ENCODE data around the gene PLCG2. TPM values are rescaled to one million over a fixed set of nuclear protein-coding genes. Genes with fewer than 3 reads are reported as not detected.
"Not testable (repeated sequence)": the region's sequence is repeated elsewhere in the genome, so short reads cannot be mapped to it uniquely, and the experiment has no call there.

Gene PLCG2
- total RNA-seq, 1 donor from 2014 or later, result 4.7 TPM

- DNase-seq (ENCODE audit: low read depth, low spot score), result no peak
These were observed 129.6 kb downstream of the PLCG2 start for GRCh38 chr16:81908466-81909262.

GRCh38 chr16:81910366-81910885, 131.3 kb downstream of the PLCG2 start:
- no peak for DNase-seq (ENCODE audit: low read depth, low spot score)

- DNase-seq (ENCODE audit: low read depth, low spot score), result no peak
These were observed 133.3 kb downstream of the PLCG2 start for GRCh38 chr16:81912395-81912794.

DNA sequence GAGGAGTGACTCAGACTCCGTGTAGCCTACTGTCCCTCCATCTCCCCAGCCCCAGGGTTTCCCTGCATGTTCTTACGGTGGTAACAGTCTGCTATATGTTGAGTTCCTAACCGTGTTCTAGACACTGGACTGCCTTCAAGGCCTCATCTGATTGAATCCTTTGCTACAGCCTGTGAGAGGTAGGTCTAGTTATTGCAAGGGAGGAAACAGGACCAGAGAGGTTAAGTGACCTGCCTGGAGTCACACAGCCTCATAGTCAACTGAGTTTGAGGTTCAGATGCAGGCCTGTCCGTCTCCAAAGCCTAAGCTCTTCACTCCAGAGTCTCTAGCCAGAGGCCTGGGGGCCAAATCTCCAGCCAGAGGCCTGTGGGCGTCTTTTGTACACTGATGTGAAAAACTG, 134.1 kb downstream of the PLCG2 start:
- no peak for DNase-seq (ENCODE audit: low read depth, low spot score)

- no peak for DNase-seq (ENCODE audit: low read depth, low spot score)
These were observed 138.3 kb downstream of the PLCG2 start for GRCh38 chr16:81917375-81917774.

GRCh38 chr16:81918927-81919326, 139.8 kb downstream of the PLCG2 start:
- no peak for DNase-seq (ENCODE audit: low read depth, low spot score)

- no peak for DNase-seq (ENCODE audit: low read depth, low spot score)
These were observed 141.4 kb downstream of the PLCG2 start for GRCh38 chr16:81920498-81920897.

GRCh38 chr16:81921085-81921814, 142.2 kb downstream of the PLCG2 start:
- DNase-seq (ENCODE audit: low read depth, low spot score), result no peak

- no peak for DNase-seq (ENCODE audit: low read depth, low spot score)
These were observed 142.9 kb downstream of the PLCG2 start for GRCh38 chr16:81921843-81922584.

DNA sequence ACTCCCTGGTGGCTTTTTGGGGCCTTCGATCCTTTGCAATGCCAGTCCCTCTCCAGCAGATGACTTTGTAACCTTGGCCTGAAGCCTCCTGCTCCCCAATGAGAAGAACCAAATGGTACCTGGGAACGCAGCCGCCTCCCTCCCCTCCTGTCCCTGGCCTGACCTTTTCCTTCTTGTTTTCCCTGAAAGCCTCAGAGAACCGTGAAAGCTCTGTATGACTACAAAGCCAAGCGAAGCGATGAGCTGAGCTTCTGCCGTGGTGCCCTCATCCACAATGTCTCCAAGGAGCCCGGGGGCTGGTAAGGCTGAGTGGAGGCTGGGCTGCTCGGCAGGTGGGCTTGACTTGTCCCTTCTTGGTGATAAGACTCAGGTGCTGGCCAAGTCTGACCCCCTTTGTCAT, 144.2 kb downstream of the PLCG2 start:
- DNase-seq (ENCODE audit: low read depth, low spot score), result no peak

DNA sequence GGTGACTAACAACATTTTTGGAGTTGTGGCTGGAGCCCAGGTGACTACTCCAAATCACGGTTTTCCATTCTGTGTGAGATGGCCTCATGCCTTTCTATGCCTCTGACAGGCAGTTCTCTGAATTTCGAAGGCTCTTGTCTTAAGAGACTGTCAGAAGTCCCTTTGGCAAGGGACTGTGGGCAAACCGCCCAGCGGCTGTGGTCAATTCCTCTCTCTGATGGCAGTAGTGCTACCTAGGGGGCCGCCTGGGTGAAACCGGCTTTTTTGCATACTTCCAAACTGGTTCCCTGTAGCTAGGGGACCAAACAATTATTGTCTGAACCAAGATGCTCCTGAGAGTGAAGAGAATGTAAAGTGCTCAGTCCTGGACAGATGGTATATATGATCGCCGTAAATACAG, 145.9 kb downstream of the PLCG2 start:
- DNase-seq (ENCODE audit: low read depth, low spot score), result no peak

DNA sequence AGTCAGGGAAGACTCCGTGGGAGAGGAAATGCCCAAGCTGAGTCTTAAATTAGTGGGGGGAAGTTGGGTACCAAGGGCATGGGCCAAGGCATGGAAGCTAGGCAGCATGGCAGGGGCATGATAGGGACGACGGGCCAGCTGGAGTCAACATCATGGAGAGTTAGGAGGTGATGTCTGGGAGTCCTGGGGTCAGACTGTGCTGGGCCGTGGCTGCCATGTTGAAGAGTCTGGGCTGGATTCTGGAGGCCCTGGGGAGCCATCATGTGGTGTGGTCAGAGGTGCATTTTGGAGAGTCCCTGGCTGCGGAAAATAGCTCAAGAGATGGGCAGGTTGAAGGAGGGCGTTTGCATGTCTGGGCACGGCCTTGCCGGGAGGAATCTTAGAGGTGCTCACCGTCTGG, 146.9 kb downstream of the PLCG2 start:
- no peak for DNase-seq (ENCODE audit: low read depth, low spot score)

DNA sequence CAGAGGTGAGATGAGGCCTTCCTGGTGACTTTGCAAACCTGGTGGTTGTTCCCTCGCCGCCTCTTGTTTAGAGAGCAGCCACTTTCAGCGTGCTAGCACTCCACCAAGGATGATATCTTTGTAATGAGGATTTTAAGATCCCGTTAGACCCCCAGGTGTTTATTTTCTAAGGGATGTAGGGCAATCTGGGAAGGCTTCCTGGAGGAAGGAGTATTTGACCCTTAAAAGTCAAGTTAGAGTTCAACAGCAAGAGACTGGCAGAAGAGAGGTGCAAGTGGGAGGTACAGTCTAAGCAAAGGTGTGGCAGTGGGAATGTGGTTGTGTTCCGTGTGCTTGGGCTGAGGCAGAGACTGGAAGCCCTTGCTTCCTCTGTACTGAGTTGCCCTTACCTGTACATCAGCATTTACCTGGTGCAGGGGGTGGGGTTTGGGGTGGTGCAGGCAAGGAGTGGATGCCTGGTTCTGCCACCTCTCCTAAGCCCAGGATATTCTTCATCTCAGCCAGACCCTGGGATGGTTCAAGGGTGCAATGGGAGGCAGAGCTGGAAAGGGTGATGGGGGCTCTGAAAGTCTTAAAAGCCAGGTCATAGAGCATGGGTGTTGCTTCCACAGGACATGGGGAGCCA, 148.6 kb downstream of the PLCG2 start:
- DNase-seq (ENCODE audit: low read depth, low spot score), result no peak

- no peak for DNase-seq (ENCODE audit: low read depth, low spot score)
These were observed 149.3 kb downstream of the PLCG2 start for GRCh38 chr16:81928271-81928918.

DNA sequence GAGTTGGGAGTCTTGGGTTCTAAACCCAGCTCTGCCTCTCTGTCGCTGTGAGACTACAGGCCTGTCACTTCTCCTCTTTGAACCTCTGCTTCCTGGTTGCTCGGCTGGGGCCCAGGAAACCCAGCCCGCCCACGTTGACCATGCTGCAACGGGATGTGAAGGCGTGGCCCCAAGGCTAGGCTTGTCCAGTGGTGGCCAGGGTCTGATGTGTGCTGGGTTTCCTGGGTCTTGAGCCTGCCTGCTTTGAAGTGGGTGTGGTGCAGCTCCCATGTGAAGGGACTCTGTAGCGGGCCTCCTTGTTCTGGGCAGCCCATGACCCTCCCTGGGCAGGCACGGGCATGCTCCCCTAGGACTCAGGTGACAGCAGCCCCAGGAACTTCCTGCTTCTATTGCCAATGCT, 149.9 kb downstream of the PLCG2 start:
- no peak for DNase-seq (ENCODE audit: low read depth, low spot score)

DNA sequence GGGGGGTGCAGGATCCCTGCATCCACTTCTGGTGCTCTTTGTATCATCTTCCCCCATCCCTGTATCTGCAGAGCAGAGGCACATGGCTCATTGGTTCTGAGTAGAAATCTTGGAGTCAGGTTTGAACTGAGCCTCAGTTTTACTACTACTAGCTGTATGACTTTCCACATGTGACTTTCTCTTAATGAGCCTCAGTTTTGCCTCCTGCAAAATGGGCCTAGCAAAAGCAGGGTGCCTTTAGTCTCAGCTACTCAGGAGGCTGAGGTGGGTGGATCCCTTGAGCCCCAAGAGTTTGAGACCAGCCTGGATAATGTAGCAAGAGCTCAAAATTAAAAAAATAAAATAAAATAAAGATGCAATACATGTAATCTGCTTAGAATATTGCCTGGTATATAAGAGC, 150.8 kb downstream of the PLCG2 start:
- DNase-seq (ENCODE audit: low read depth, low spot score), result no peak

GRCh38 chr16:81931927-81932326, 152.8 kb downstream of the PLCG2 start:
- no peak for DNase-seq (ENCODE audit: low read depth, low spot score)

- DNase-seq (ENCODE audit: low read depth, low spot score), result no peak
These were observed 153.6 kb downstream of the PLCG2 start for GRCh38 chr16:81932668-81933067.

GRCh38 chr16:81933361-81933760, 154.3 kb downstream of the PLCG2 start:
- no peak for DNase-seq (ENCODE audit: low read depth, low spot score)

GRCh38 chr16:81934711-81935110, 155.6 kb downstream of the PLCG2 start:
- not testable (repeated sequence) for DNase-seq (ENCODE audit: low read depth, low spot score)
